ENCODE results near the gene DDX51. TPM values are rescaled to one million over a fixed set of nuclear protein-coding genes. Genes with fewer than 3 reads are reported as not detected.

Gene DDX51
- total RNA-seq, 1 experiment from 2014 or later, result 29.3 TPM

- 0 out of 2 replicates have a peak, but pooled peaks cover 8% of the 10 kb centered on the region for H3K4me1 ChIP-seq (ENCODE audit: control insufficient read depth, insufficient read depth, low read length)
- TF ChIP-seq, protein P1, sequence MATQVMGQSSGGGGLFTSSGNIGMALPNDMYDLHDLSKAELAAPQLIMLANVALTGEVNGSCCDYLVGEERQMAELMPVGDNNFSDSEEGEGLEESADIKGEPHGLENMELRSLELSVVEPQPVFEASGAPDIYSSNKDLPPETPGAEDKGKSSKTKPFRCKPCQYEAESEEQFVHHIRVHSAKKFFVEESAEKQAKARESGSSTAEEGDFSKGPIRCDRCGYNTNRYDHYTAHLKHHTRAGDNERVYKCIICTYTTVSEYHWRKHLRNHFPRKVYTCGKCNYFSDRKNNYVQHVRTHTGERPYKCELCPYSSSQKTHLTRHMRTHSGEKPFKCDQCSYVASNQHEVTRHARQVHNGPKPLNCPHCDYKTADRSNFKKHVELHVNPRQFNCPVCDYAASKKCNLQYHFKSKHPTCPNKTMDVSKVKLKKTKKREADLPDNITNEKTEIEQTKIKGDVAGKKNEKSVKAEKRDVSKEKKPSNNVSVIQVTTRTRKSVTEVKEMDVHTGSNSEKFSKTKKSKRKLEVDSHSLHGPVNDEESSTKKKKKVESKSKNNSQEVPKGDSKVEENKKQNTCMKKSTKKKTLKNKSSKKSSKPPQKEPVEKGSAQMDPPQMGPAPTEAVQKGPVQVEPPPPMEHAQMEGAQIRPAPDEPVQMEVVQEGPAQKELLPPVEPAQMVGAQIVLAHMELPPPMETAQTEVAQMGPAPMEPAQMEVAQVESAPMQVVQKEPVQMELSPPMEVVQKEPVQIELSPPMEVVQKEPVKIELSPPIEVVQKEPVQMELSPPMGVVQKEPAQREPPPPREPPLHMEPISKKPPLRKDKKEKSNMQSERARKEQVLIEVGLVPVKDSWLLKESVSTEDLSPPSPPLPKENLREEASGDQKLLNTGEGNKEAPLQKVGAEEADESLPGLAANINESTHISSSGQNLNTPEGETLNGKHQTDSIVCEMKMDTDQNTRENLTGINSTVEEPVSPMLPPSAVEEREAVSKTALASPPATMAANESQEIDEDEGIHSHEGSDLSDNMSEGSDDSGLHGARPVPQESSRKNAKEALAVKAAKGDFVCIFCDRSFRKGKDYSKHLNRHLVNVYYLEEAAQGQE (IDR thresholded peaks at IDR 0.05; ENCODE audit: insufficient read depth in 1 of 2, low read depth in 2 of 2, low read length in 1 of 2), result no peak
- BruUV-seq (replicated peaks), result no TSS peak
- no peak overlapping the region for H3K4me3 ChIP-seq (ENCODE audit: low read depth in 2 of 2, low read length in 2 of 2)
- DNase-seq (ENCODE audit: low read depth, low spot score) (no peak), ATAC-seq (no peak)
- intact Hi-C loops (cut with micrococcal nuclease; ENCODE audit: unreplicated experiment), result no loop called here
- H3K36me3 ChIP-seq (ENCODE audit: control insufficient read depth, insufficient read depth, low read length), result no peaks in the 10 kb centered on the region
- no peaks in the 10 kb centered on the region for H3K27me3 ChIP-seq (ENCODE audit: control insufficient read depth, insufficient read depth, low read length)
- in situ Hi-C loops (cut with HindIII; ENCODE audit: low pct_unique_long_range_greater_than_20kb, low sequenced_read_pairs), result no loop called here
- H3K9me3 ChIP-seq (ENCODE audit: control insufficient read depth, insufficient read depth, low read depth, low read length), result no peaks in the 10 kb centered on the region
- no peak overlapping the region for H3K27ac ChIP-seq (ENCODE audit: low read length)
- CTCF ChIA-PET, result interaction anchor here (0.6 kb wide), 1 partner anchor 250 kb away, joined by 3 read pairs; no protein-coding TSS in a partner anchor
- POLR2A ChIA-PET, result no interaction called here
Observed at GRCh38 chr12:132148368-132149045, 4.4 kb upstream of the DDX51 start.

- Histone ChIP-seq H3K9me3 (ENCODE audit: control insufficient read depth, insufficient read depth, low read depth, low read length) (no peaks in the 10 kb centered on the region), H3K27ac (ENCODE audit: low read length) (no peak overlapping the region), H3K27me3 (ENCODE audit: control insufficient read depth, insufficient read depth, low read length) (no peaks in the 10 kb centered on the region), H3K4me3 (ENCODE audit: low read depth in 2 of 2, low read length in 2 of 2) (no peak overlapping the region), H3K4me1 (ENCODE audit: control insufficient read depth, insufficient read depth, low read length) (0 out of 2 replicates have a peak, but pooled peaks cover 10% of the 10 kb centered on the region), H3K36me3 (ENCODE audit: control insufficient read depth, insufficient read depth, low read length) (no peaks in the 10 kb centered on the region)
- CTCF ChIA-PET, result interaction anchor here (0.6 kb wide), 1 partner anchor 251 kb away, joined by 3 read pairs; no protein-coding TSS in a partner anchor
- no TSS peak for BruUV-seq (replicated peaks)
- in situ Hi-C loops (cut with HindIII; ENCODE audit: low pct_unique_long_range_greater_than_20kb, low sequenced_read_pairs), result no loop called here
- POLR2A ChIA-PET, result interaction anchor here (0.7 kb wide), 1 partner anchor 15 kb away, joined by 3 read pairs; no protein-coding TSS in a partner anchor
- DNase-seq (ENCODE audit: low read depth, low spot score) (no peak), ATAC-seq (no peak)
- intact Hi-C loops (cut with micrococcal nuclease; ENCODE audit: unreplicated experiment), result no loop called here
- TF ChIP-seq SIN3A (IDR thresholded peaks at IDR 0.05; ENCODE audit: borderline replicate concordance, insufficient read depth, low read depth, low read length) (no peak), TCF7L2 (IDR thresholded peaks at IDR 0.05; ENCODE audit: low read depth, low read length) (no peak), POLR2AphosphoS5 (IDR thresholded peaks at IDR 0.05; ENCODE audit: low read depth, low read length) (no peak), CTCF (IDR thresholded peaks at IDR 0.05) (no peak)
- TF ChIP-seq, protein P1 (IDR thresholded peaks at IDR 0.05; ENCODE audit: insufficient read depth in 1 of 2, low read depth in 2 of 2, low read length in 1 of 2), result no peak
Observed at GRCh38 chr12:132147423-132148367, 3.6 kb upstream of the DDX51 start.

Measured in Panc1 (cell line).